Measurements from ENCODE around the gene BUD23.

DNA sequence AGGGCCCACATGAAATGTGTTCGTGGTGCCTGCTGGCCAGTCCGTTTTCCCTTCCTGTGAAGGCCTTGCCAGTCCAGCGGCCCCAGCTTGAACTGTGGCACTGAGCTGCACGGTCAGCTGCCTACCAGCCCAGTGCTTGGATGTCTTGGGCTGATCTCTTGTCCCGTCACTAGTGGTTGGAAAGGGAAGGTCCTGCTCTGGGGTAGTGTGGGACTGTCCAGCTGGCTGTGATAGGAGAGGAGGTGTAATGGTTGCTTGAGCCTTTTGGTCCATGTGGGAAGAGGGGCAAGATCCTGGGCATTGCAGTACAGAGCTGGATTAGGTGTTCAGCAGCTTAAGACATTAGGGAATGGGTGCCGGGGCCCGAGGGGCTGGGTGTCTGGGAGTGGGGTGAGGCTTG, 15.0 kb downstream of the BUD23 start:
- TF ChIP-seq, protein P1, sequence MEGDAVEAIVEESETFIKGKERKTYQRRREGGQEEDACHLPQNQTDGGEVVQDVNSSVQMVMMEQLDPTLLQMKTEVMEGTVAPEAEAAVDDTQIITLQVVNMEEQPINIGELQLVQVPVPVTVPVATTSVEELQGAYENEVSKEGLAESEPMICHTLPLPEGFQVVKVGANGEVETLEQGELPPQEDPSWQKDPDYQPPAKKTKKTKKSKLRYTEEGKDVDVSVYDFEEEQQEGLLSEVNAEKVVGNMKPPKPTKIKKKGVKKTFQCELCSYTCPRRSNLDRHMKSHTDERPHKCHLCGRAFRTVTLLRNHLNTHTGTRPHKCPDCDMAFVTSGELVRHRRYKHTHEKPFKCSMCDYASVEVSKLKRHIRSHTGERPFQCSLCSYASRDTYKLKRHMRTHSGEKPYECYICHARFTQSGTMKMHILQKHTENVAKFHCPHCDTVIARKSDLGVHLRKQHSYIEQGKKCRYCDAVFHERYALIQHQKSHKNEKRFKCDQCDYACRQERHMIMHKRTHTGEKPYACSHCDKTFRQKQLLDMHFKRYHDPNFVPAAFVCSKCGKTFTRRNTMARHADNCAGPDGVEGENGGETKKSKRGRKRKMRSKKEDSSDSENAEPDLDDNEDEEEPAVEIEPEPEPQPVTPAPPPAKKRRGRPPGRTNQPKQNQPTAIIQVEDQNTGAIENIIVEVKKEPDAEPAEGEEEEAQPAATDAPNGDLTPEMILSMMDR (conservative IDR thresholded peaks at IDR 0.05; ENCODE audit: low read depth in 2 of 2), result no peak
- TF ChIP-seq REST (IDR thresholded peaks at IDR 0.05; ENCODE audit: unreplicated experiment) (no peak), CREB1 (CRISPR knock-in tag; IDR thresholded peaks at IDR 0.05; ENCODE audit: low read depth) (no peak), EZH2phosphoT487 (IDR thresholded peaks at IDR 0.05; ENCODE audit: unreplicated experiment) (no peak), POLR2AphosphoS5 (IDR thresholded peaks at IDR 0.05; ENCODE audit: low read depth) (no peak), ETS1 (IDR thresholded peaks at IDR 0.05) (no peak), EZH2 (IDR thresholded peaks at IDR 0.05; ENCODE audit: low read depth, unreplicated experiment) (no peak), ZNF114 (CRISPR knock-in tag; IDR thresholded peaks at IDR 0.05) (no peak), JUNB (IDR thresholded peaks at IDR 0.05; ENCODE audit: unreplicated experiment) (no peak)

Measured in GM23338 (cell line).